GM18868 (cell line): ENCODE results near the gene FAM136A.
"Not testable (repeated sequence)": the region's sequence is repeated elsewhere in the genome, so short reads cannot be mapped to it uniquely, and the experiment has no call there.

Experiments used
- ATAC-seq: cut with Tn5 transposase; IDR thresholded peaks from one replicate; pipeline ENCODE4 v1.9.1; 2021; ENCODE audit warnings: mild to moderate bottlenecking, moderate library complexity; ENCODE audit not compliant: unreplicated experiment

Gene FAM136A

GRCh38 chr2:70300771-70301343, 1.0 kb downstream of the FAM136A start:
- no peak for ATAC-seq

- ATAC-seq: not testable (repeated sequence)
Observed at GRCh38 chr2:70297828-70298227, 4.0 kb downstream of the FAM136A start.

DNA sequence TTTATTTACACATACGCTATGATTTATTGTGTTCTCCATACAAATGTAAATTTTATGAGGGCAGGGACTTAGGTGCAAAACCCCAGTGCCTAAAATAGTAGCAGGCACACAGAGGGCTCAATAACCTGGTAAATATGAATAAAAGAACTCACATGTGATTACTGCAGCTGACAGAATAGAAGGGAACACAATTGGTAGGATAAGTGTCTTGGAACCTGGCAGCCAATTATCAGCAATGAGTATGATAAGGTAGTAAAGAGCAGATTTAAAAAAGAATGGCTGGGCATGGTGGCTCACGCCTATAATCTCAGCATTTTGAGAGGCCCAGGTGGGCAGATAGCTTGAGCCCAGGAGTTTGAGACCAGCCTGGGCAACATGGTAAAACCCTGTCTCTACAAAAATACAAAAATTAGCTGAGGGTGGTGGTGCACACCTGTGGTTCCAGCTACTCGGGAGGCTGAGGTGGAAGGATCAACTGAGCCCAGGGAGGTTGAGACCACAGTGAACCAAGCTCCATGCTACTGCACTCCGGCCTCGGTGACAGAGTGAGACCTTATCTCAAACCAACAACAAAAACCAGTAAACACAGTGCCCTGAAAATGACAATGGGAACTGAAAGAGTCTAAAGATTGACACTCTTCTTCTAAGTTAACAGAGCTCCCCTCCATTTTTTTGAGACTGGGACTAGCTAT, 18.2 kb downstream of the FAM136A start:
- no peak for ATAC-seq

- ATAC-seq: no peak
Observed at GRCh38 chr2:70282439-70282838, 19.4 kb downstream of the FAM136A start.

- ATAC-seq: no peak
Observed at GRCh38 chr2:70280242-70280798, 21.5 kb downstream of the FAM136A start.

GRCh38 chr2:70270323-70270722, 31.5 kb downstream of the FAM136A start:
- no peak for ATAC-seq

GRCh38 chr2:70269422-70270302, 32.2 kb downstream of the FAM136A start:
- not testable (repeated sequence) for ATAC-seq

GRCh38 chr2:70266925-70267324, 34.9 kb downstream of the FAM136A start:
- ATAC-seq: not testable (repeated sequence)

GRCh38 chr2:70261501-70261900, 40.4 kb downstream of the FAM136A start:
- ATAC-seq: no peak

- no peak for ATAC-seq
Observed at GRCh38 chr2:70258532-70258875, 43.4 kb downstream of the FAM136A start.

GRCh38 chr2:70255637-70256314, 46.1 kb downstream of the FAM136A start:
- no peak for ATAC-seq

GRCh38 chr2:70250434-70250833, 51.4 kb downstream of the FAM136A start:
- no peak for ATAC-seq

DNA sequence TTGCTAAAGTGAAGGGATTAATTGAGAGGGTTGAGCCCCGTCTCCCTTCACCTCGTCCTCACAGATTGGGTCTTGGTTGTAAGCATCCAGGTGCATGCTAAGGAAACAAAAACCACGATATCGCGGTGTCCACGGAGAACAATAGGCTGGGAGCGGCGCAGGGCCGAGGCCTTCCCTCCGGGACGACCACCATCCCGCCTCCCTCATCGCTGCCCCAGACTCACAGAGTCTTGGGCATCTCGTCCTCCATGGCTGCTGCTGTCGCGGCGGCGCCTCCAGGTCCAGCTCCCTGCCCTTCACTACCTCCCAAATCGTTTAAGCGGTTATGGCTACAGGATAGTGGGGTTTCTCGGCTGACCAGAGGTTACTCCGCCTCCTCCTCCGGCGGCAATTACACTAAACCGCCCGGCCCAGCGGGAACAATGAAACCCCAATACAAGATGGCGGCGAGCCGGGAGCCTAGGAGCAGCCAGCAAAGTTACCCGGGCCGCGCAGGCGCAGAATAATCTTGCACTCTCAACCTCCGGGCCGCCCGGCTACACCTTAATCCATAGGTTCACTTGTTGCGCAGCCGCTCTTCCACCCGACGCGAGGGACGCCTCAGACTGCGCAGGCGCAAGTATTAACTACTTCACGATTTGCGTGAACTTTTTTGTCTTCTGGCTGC, 53.6 kb downstream of the FAM136A start, which contains the start of gene TIA1:
Gene TIA1, minus strand, starts transcription at position 448 of the 667 bp plus-strand sequence. Its CDS starts 198 bp downstream, at position 250.
- peak; percentile 91 for ATAC-seq

DNA sequence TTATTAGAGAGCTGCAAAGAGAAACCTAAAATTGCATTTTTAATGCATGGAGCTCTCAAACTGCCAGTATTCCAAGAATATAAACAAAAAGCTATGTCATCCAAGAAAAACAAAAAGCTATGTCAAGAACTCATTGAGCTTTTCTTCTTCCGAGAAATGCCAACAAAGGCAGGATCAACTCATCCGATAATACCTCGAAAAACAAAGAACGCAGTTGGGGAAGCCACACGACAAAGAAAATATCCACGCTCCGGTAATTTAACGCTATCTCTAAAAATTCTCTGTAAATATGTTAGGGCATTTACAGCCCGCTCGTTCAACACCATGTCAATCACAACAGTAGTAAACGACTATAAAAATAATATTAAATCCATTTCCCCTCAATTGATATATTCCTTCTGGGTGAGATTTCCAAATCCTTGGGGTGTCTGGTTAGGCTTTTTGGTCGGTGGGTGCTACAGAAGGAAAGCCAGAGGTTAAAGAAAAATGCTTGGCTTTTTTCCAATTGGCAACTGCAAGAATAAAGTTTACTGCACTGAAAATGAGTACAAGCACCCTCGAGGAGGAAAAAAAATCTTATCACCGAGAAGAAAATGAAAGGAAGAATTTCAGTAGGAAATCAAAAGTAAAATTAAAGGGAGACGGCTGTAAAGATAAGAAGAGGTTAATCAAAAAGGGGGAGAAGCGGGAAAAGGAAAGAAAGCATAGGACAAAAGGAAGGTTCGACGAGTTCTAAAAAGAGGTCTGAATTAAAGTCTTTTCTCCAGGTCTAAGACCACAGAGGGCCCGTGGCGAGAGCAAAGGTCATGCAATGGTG, 54.3 kb downstream of the FAM136A start:
- ATAC-seq: no peak
